Neural crest cell (in vitro differentiated cells): ENCODE data around the gene DOK1. TPM values are rescaled to one million over a fixed set of nuclear protein-coding genes. Genes with fewer than 3 reads are reported as not detected.

Source experiments
- DNase-seq: peaks from one replicate; pipeline ENCODE4 v3.0.0; 2021; ENCODE audit warnings: low read depth, mixed read lengths, low spot score
- H3K27ac Mint-ChIP-seq: one replicate; pipeline ENCODE4 v1.8.0; 2021; ENCODE audit warnings: mild to moderate bottlenecking, mixed read lengths; ENCODE audit not compliant: unreplicated experiment
- H3K27me3 Mint-ChIP-seq: 2 replicates; pipeline ENCODE4 v1.8.0; 2021; ENCODE audit warnings: low read depth, mild to moderate bottlenecking, mixed read lengths
- H3K36me3 Mint-ChIP-seq: 2 replicates; pipeline ENCODE4 v1.8.0; 2021; ENCODE audit warnings: low read depth, mild to moderate bottlenecking, mixed read lengths
- H3K4me1 Mint-ChIP-seq: 2 replicates; pipeline ENCODE4 v1.8.0; 2021; ENCODE audit warnings: mixed read lengths
- H3K4me3 Mint-ChIP-seq: one replicate; pipeline ENCODE4 v1.8.0; 2021; ENCODE audit warnings: mild to moderate bottlenecking, mixed read lengths
- H3K9me3 Mint-ChIP-seq: 2 replicates; pipeline ENCODE4 v1.8.0; 2021; ENCODE audit warnings: mixed read lengths
- CTCF ChIP-seq: fragments of 200-600 bp; sonication (generic); conservative IDR thresholded peaks from 2 replicates; pipeline ENCODE4 v1.5.0; 2021; ENCODE audit warnings: antibody characterized with exemption, mild to moderate bottlenecking
- total RNA-seq: library from RNA; stranded (reverse); gene quantifications from 2 replicates; pipeline ENCODE4 v1.2.1, GENCODE V29; 2021

Gene DOK1
- total RNA-seq, 1 donor from 2014 or later = 22.4 TPM

- no peak for TF ChIP-seq CTCF
- Mint-ChIP-seq H3K27me3 (peaks cover 75% of the 10 kb centered on the region), H3K27ac (no peak overlapping the region), H3K4me1 (no peaks in the 10 kb centered on the region), H3K36me3 (no peaks in the 10 kb centered on the region), H3K4me3 (no peak overlapping the region), H3K9me3 (no peaks in the 10 kb centered on the region)
- no peak for DNase-seq
Observed at GRCh38 chr2:74596584-74596983, 42.1 kb downstream of the DOK1 start.

GRCh38 chr2:74597410-74597809 is 42.9 kb downstream of the DOK1 start:
- no peak for TF ChIP-seq CTCF
- DNase-seq = no peak
- Mint-ChIP-seq H3K4me3 (no peak overlapping the region), H3K36me3 (no peaks in the 10 kb centered on the region), H3K27ac (no peak overlapping the region), H3K9me3 (no peaks in the 10 kb centered on the region), H3K27me3 (peaks cover 77% of the 10 kb centered on the region), H3K4me1 (no peaks in the 10 kb centered on the region)

GRCh38 chr2:74599676-74600075 is 45.2 kb downstream of the DOK1 start:
- H3K27me3 Mint-ChIP-seq = peaks cover 82% of the 10 kb centered on the region
- DNase-seq = no peak

GRCh38 chr2:74602586-74603281 is 48.2 kb downstream of the DOK1 start:
- Mint-ChIP-seq H3K9me3 (no peaks in the 10 kb centered on the region), H3K27me3 (peaks cover 65% of the 10 kb centered on the region), H3K4me1 (no peaks in the 10 kb centered on the region), H3K27ac (no peak overlapping the region), H3K4me3 (no peak overlapping the region), H3K36me3 (no peaks in the 10 kb centered on the region)
- no peak for DNase-seq
- TF ChIP-seq CTCF = no peak

More at GRCh38 chr2:74599676-74600075, 45.2 kb downstream of the DOK1 start:
- H3K36me3 Mint-ChIP-seq = no peaks in the 10 kb centered on the region
- no peaks in the 10 kb centered on the region for H3K9me3 Mint-ChIP-seq
- no peak for TF ChIP-seq CTCF
- H3K4me1 Mint-ChIP-seq = no peaks in the 10 kb centered on the region
- no peak overlapping the region for H3K27ac Mint-ChIP-seq
- no peak overlapping the region for H3K4me3 Mint-ChIP-seq

- peaks cover 5% of the 10 kb centered on the region for H3K9me3 Mint-ChIP-seq
- H3K27ac Mint-ChIP-seq = peak overlapping the region; percentile 1
- H3K4me3 Mint-ChIP-seq = no peak overlapping the region
- H3K36me3 Mint-ChIP-seq = no peaks in the 10 kb centered on the region
- no peak for DNase-seq
- peaks cover 70% of the 10 kb centered on the region for H3K27me3 Mint-ChIP-seq
- no peaks in the 10 kb centered on the region for H3K4me1 Mint-ChIP-seq
- no peak for TF ChIP-seq CTCF
Observed at GRCh38 chr2:74603282-74604000, 48.9 kb downstream of the DOK1 start.
